Gastroesophageal sphincter (tissue), 3 donors: ENCODE measurements around the gene PTPRF.

Experiments used
- POLR2A ChIP-seq, 2 donors: fragments of 450-650 bp; IDR thresholded peaks; one replicate each; pipeline ENCODE4 v1.6.1; 2017; ENCODE audit warnings: antibody characterized with exemption in 2 of 2, mild to moderate bottlenecking in 2 of 2, moderate library complexity in 1 of 2
- POLR2AphosphoS5 ChIP-seq: sonication (generic); formaldehyde crosslinking; IDR thresholded peaks from one replicate; pipeline ENCODE4 v1.6.1; 2017; ENCODE audit warnings: antibody characterized with exemption
- TF ChIP-seq, protein P1 (sequence below), 4 experiments: fragments of 200-600 bp in 2 of 4; fragments of 450-650 bp in 2 of 4; sonication (generic) in 1 of 4; IDR thresholded peaks; one replicate each; pipeline ENCODE4 v1.5.1; 2017 to 2019; ENCODE audit warnings: antibody characterized with exemption in 4 of 4, mild to moderate bottlenecking in 2 of 4, moderate library complexity in 2 of 4

GRCh38 chr1:43551396-43551888 lies 20.8 kb downstream of the PTPRF start:
- TF ChIP-seq, protein P1, sequence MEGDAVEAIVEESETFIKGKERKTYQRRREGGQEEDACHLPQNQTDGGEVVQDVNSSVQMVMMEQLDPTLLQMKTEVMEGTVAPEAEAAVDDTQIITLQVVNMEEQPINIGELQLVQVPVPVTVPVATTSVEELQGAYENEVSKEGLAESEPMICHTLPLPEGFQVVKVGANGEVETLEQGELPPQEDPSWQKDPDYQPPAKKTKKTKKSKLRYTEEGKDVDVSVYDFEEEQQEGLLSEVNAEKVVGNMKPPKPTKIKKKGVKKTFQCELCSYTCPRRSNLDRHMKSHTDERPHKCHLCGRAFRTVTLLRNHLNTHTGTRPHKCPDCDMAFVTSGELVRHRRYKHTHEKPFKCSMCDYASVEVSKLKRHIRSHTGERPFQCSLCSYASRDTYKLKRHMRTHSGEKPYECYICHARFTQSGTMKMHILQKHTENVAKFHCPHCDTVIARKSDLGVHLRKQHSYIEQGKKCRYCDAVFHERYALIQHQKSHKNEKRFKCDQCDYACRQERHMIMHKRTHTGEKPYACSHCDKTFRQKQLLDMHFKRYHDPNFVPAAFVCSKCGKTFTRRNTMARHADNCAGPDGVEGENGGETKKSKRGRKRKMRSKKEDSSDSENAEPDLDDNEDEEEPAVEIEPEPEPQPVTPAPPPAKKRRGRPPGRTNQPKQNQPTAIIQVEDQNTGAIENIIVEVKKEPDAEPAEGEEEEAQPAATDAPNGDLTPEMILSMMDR (IDR thresholded peaks at IDR 0.05) = no peak
- TF ChIP-seq POLR2A (IDR thresholded peaks at IDR 0.05) = no peak
- TF ChIP-seq POLR2AphosphoS5 = no peak
